Activated CD8-positive, alpha-beta memory T cell treated with anti-CD3 and anti-CD28 coated beads, Interleukin-2, amount 50 U/mL, for 1 hour (primary cell): ENCODE measurements around the gene AKIP1.

Experiments used
- DNase-seq: peaks from one replicate; pipeline ENCODE4 v3.0.0-alpha.2; 2020; ENCODE audit errors: extremely low read depth

The AKIP1 gene

GRCh38 chr11:8961401-8961800 lies 50.4 kb downstream of the AKIP1 start:
- no peak for DNase-seq

- no peak for DNase-seq
Observed at GRCh38 chr11:8962841-8963240, 51.9 kb downstream of the AKIP1 start.

GRCh38 chr11:8963569-8964323 lies 52.8 kb downstream of the AKIP1 start:
- peak; percentile 57 for DNase-seq

GRCh38 chr11:8964324-8965320 lies 53.6 kb downstream of the AKIP1 start, which contains the start of gene TMEM9B:
Gene TMEM9B, minus strand, starts transcription at chr11:8964442. Its CDS starts 129 bp downstream, at chr11:8964313.
- peak; percentile 36 for DNase-seq

GRCh38 chr11:8967184-8967583 lies 56.2 kb downstream of the AKIP1 start:
- no peak for DNase-seq
